Gastrocnemius medialis (tissue), 4 donors: ENCODE results near the gene KIF3A. TPM values are rescaled to one million over a fixed set of nuclear protein-coding genes. Genes with fewer than 3 reads are reported as not detected.

Experiments used
- ATAC-seq, 2 donors: fragments of 150-250 bp; one replicate each; pipeline ENCODE4 v1.9.1; 2016
- DNase-seq, 2 donors: peaks; one replicate each; pipeline ENCODE4 v3.0.0-alpha.2; 2019
- H3K27ac ChIP-seq, 4 donors: fragments of 200-600 bp; sonication (generic); 1 replicate in 1 of 4; 2 replicates in 3 of 4; pipeline ENCODE4 v1.5.1; 2016 to 2018; ENCODE audit warnings: mild to moderate bottlenecking in 2 of 4, moderate library complexity in 1 of 4
- H3K27me3 ChIP-seq, 3 donors: fragments of 200-600 bp; sonication (generic) in 2 of 3; 1 replicate in 1 of 3; 2 replicates in 2 of 3; pipeline versions ENCODE4 v1.5.1 to v1.6.0; 2016 to 2019; ENCODE audit warnings: mild to moderate bottlenecking in 1 of 3, moderate library complexity in 1 of 3
- H3K36me3 ChIP-seq, 2 donors: fragments of 200-600 bp; sonication (generic) in 1 of 2; one replicate each; pipeline ENCODE4 v1.5.1; 2017 to 2018
- H3K4me1 ChIP-seq, 2 donors: fragments of 200-600 bp; sonication (generic) in 1 of 2; one replicate each; pipeline ENCODE4 v1.5.1; 2016 to 2017; ENCODE audit warnings: mild to moderate bottlenecking in 2 of 2
- H3K4me3 ChIP-seq, 4 donors: fragments of 200-600 bp; sonication (generic) in 3 of 4; 1 replicate in 1 of 4; 2 replicates in 3 of 4; pipeline ENCODE4 v1.5.1; 2016 to 2019; ENCODE audit warnings: mild to moderate bottlenecking in 2 of 4
- H3K9me3 ChIP-seq, 3 donors: fragments of 200-600 bp; sonication (generic) in 2 of 3; 1 replicate in 1 of 3; 2 replicates in 2 of 3; pipeline ENCODE4 v1.5.1; 2016 to 2019
- POLR2A ChIP-seq, 2 donors: fragments of 450-650 bp; IDR thresholded peaks; one replicate each; pipeline ENCODE4 v1.6.1; 2017; ENCODE audit warnings: antibody characterized with exemption in 2 of 2, mild to moderate bottlenecking in 2 of 2, moderate library complexity in 2 of 2
- in situ Hi-C, 4 donors: fragments of 200-750 bp; cut with MboI; loops; one replicate each; pipeline versions ENCODE4 v1.15.0 to v1.8.0; 2017; ENCODE audit warnings: low sequenced_read_pairs in 4 of 4
- intact Hi-C: fragments of 100-400 bp; cut with DNase I; formaldehyde crosslinking; loops from one replicate; pipeline ENCODE4 v1.15.1; 2023; ENCODE audit warnings: low total_unique reads
- total RNA-seq, 4 donors: library from RNA; depleted of rRNA; stranded (reverse); fragments of >200 nt; gene quantifications; one replicate each; pipeline versions ENCODE4 v1.1.0 to v1.2.3, GENCODE V29; 2016
- TF ChIP-seq, protein P1 (sequence below), 5 experiments: fragments of 450-650 bp in 3 of 5; fragments of 200-600 bp in 2 of 5; sonication (generic) in 2 of 5; IDR thresholded peaks in 4 of 5; conservative IDR thresholded peaks in 1 of 5; 1 replicate in 4 of 5; 2 replicates in 1 of 5; pipeline ENCODE4 v1.5.1; 2016 to 2019; ENCODE audit warnings: antibody characterized with exemption in 5 of 5, mild to moderate bottlenecking in 3 of 5, moderate library complexity in 3 of 5

Gene KIF3A
- total RNA-seq, 4 donors from 2014 or later = 2.5 to 4.2 (median 3.4) TPM

DNA sequence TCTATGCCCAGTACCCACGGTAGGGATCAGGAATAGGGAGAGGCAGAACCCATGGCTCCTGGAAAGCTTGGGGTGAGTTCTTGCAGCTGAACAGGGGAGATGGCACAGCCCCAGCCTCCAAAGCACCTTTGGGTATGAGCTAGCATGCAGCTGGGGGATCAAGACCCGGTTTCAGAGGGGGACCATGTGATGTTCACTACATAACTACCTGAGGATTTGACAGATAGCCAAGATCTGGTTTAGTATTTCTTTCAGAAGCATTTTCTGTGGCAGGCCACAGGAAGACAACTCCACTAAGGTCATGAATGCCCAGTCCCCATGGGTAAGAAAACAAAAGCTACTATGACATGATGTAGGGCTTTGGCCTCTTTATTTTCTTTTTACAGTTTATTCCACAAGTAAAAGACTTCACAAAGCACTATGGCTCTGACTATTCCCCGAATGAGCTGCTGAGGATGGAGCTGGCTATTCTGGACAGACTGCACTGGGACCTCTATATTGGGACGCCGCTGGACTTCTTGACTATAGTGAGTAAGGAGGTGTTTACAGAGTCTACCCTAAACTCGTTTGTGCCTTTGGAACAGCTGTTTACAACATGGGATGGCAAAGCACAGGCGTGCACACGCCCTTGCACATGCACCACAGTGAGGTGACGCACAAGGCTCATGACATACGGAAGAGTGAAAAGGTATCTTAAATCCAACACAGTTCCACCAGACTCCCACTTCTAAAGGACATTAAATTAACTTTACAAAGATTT is 13.3 kb upstream of the KIF3A start:
- DNase-seq = no peak
- intact Hi-C loops (no loop called here), in situ Hi-C loops (no loop called here)
- no peak overlapping the region for H3K4me3 ChIP-seq
- TF ChIP-seq POLR2A (IDR thresholded peaks at IDR 0.05) = no peak
- TF ChIP-seq, protein P1, sequence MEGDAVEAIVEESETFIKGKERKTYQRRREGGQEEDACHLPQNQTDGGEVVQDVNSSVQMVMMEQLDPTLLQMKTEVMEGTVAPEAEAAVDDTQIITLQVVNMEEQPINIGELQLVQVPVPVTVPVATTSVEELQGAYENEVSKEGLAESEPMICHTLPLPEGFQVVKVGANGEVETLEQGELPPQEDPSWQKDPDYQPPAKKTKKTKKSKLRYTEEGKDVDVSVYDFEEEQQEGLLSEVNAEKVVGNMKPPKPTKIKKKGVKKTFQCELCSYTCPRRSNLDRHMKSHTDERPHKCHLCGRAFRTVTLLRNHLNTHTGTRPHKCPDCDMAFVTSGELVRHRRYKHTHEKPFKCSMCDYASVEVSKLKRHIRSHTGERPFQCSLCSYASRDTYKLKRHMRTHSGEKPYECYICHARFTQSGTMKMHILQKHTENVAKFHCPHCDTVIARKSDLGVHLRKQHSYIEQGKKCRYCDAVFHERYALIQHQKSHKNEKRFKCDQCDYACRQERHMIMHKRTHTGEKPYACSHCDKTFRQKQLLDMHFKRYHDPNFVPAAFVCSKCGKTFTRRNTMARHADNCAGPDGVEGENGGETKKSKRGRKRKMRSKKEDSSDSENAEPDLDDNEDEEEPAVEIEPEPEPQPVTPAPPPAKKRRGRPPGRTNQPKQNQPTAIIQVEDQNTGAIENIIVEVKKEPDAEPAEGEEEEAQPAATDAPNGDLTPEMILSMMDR (IDR thresholded peaks at IDR 0.05 in 4 of 5, conservative IDR thresholded peaks at IDR 0.05 in 1 of 5) = no peak
- H3K27me3 ChIP-seq = peaks cover 15 to 26% (median 23%) of the 10 kb centered on the region in 3 donors
- H3K36me3 ChIP-seq = no peaks in the 10 kb centered on the region
- no peaks in the 10 kb centered on the region for H3K9me3 ChIP-seq
- ATAC-seq = no peak
- peaks cover 0 to 2% of the 10 kb centered on the region in 2 donors for H3K4me1 ChIP-seq
- no peak overlapping the region for H3K27ac ChIP-seq

DNA sequence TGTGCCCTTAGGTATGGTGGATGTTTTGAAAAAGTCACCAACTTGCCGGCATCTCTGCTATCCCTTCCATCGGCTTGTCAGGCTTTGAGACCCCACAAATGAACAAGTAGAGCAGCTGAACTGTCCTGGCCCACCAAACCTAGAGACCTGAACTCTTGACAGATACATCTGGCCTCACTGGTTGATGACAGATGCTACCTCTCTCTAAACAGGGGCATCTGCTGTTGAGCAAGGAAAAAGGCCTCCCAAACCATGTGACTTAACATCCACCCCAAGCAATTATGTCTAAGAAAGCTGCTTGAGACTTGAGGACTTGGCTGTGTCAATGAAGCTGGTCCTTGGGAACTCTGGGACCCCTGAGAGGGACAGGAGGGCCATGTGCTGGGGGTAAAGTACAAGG is 12.2 kb upstream of the KIF3A start:
- DNase-seq (no peak), ATAC-seq (no peak)
- in situ Hi-C loops = loop anchor here in 1 of 4 donors (10.0 kb wide), 1 partner anchor 75 kb away; no protein-coding TSS in a partner anchor
- intact Hi-C loops = no loop called here
- Histone ChIP-seq H3K4me3 (no peak overlapping the region), H3K36me3 (no peaks in the 10 kb centered on the region), H3K27me3 (peaks cover 24 to 33% (median 31%) of the 10 kb centered on the region in 3 donors), H3K4me1 (peaks cover 0 to 2% of the 10 kb centered on the region in 2 donors), H3K27ac (no peak overlapping the region), H3K9me3 (no peaks in the 10 kb centered on the region)
- TF ChIP-seq, protein P1 (IDR thresholded peaks at IDR 0.05 in 4 of 5, conservative IDR thresholded peaks at IDR 0.05 in 1 of 5) = no peak
- TF ChIP-seq POLR2A (IDR thresholded peaks at IDR 0.05) = no peak

DNA sequence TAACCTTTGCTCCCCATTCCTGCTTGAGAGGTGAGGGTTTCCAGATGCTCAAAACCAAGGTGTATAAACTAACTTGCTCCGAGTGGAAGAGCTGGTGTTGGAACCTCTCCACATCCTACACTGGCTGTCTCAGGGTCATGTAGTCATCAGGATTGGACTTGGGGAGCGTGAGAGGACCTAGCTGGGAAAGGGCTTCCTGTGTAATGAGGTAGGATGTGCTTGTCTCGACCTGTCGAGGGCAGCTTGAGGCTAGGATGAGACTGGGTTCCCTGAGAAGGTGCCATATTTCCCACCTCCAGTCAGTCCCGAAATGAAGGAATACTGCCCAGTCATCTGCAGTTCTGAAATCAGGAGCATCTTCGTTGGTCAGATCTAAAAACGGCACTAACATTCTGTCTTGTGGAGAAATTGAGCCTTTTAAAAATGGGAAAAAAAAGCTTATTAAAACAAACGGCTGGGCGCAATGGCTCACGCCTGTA is 11.2 kb upstream of the KIF3A start:
- no peaks in the 10 kb centered on the region for H3K36me3 ChIP-seq
- in situ Hi-C loops = loop anchor here in 1 of 4 donors (10.0 kb wide), 1 partner anchor 76 kb away; no protein-coding TSS in a partner anchor
- ATAC-seq (no peak), DNase-seq (no peak)
- H3K27me3 ChIP-seq = peaks cover 24 to 37% (median 37%) of the 10 kb centered on the region in 3 donors
- intact Hi-C loops = no loop called here
- H3K27ac ChIP-seq = no peak overlapping the region
- no peaks in the 10 kb centered on the region for H3K9me3 ChIP-seq
- TF ChIP-seq POLR2A (IDR thresholded peaks at IDR 0.05) = no peak
- TF ChIP-seq, protein P1 (IDR thresholded peaks at IDR 0.05 in 4 of 5, conservative IDR thresholded peaks at IDR 0.05 in 1 of 5) = no peak
- H3K4me3 ChIP-seq = no peak overlapping the region
- H3K4me1 ChIP-seq = peaks cover 0 to 2% of the 10 kb centered on the region in 2 donors

DNA sequence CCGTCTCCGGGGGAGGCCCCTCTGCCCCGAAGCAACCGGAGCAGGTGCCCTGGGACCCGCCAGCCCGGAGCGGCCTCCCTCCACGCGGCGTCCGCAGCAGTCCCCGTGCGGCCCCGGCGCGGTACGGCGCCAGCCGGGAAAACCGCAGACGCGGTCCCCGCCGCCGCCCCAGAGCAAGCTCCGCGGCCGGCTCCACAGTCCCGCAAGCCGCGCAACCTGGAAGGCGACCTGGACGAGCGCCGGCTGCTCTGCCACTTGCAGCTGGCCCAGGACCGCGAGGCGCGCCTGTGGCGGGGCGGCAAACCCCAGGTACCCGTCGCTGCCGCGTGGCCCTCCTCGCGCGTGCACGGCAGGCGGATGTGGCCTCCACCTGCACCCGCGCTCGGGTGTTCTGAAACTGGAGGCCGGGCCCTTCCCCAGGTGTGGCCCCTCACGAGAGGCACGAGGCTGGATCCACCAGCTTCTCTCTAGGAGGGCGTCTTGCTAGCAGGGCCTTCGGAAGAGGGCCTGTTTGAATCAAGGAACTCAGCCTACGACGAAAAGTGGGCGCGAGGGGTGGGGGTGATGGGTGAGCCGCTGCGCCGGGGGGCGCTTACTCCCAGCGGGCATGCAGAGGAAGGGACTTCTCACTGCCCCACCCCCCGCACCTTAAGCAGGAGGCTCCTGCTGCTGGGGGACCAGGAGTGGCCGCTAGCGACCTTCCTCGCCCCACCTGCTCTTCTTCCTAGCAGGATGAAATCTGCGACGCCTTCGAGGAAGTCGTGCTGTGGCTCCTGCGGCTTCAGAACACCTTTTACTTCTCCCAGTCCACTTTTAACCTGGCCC is 10.5 kb upstream of the KIF3A start:
- H3K9me3 ChIP-seq = no peaks in the 10 kb centered on the region

More for the DNA sequence above, 10.5 kb upstream of the KIF3A start:
- H3K4me1 ChIP-seq = peaks cover 0 to 2% of the 10 kb centered on the region in 2 donors
- in situ Hi-C loops = loop anchor here in 1 of 4 donors (10.0 kb wide), 1 partner anchor 77 kb away; no protein-coding TSS in a partner anchor
- ATAC-seq = no peak
- H3K4me3 ChIP-seq = peak overlapping the region; percentile 24 to 43 (median 36)
- intact Hi-C loops = loop anchor here (2.0 kb wide), 1 partner anchor 73 kb away; no protein-coding TSS in a partner anchor
- no peaks in the 10 kb centered on the region for H3K36me3 ChIP-seq
- peaks cover 24 to 37% (median 37%) of the 10 kb centered on the region in 3 donors for H3K27me3 ChIP-seq
- TF ChIP-seq, protein P1 (IDR thresholded peaks at IDR 0.05 in 4 of 5, conservative IDR thresholded peaks at IDR 0.05 in 1 of 5) = no peak
- TF ChIP-seq POLR2A (IDR thresholded peaks at IDR 0.05) = no peak
- no peak overlapping the region for H3K27ac ChIP-seq
- DNase-seq = no peak
